ENCODE measurements around the gene DAP.

DAP gene

GRCh38 chr5:10778179-10778910 is 17.3 kb upstream of the DAP start:
- no peak overlapping the region for H3K4me3 ChIP-seq (ENCODE audit: low read depth, low read length)
- no peak for DNase-seq (ENCODE audit: low read depth)
- no peak for TF ChIP-seq CTCF (IDR thresholded peaks at IDR 0.05; ENCODE audit: low read depth, low read length, missing control alignments)

- no peak for DNase-seq (ENCODE audit: low read depth)
- TF ChIP-seq CTCF (IDR thresholded peaks at IDR 0.05; ENCODE audit: low read depth, low read length, missing control alignments): peak; percentile 40
- H3K4me3 ChIP-seq (ENCODE audit: low read depth, low read length): no peak overlapping the region
Observed at GRCh38 chr5:10775646-10776045, 14.6 kb upstream of the DAP start.

- no peak for TF ChIP-seq CTCF (IDR thresholded peaks at IDR 0.05; ENCODE audit: low read depth, low read length, missing control alignments)
- no peak overlapping the region for H3K4me3 ChIP-seq (ENCODE audit: low read depth, low read length)
- no peak for DNase-seq (ENCODE audit: low read depth)
Observed at GRCh38 chr5:10772901-10773585, 12.0 kb upstream of the DAP start.

- TF ChIP-seq CTCF (IDR thresholded peaks at IDR 0.05; ENCODE audit: low read depth, low read length, missing control alignments): no peak
- DNase-seq (ENCODE audit: low read depth): no peak
- H3K4me3 ChIP-seq (ENCODE audit: low read depth, low read length): no peak overlapping the region
Observed at GRCh38 chr5:10768328-10768899, 7.4 kb upstream of the DAP start.

DNA sequence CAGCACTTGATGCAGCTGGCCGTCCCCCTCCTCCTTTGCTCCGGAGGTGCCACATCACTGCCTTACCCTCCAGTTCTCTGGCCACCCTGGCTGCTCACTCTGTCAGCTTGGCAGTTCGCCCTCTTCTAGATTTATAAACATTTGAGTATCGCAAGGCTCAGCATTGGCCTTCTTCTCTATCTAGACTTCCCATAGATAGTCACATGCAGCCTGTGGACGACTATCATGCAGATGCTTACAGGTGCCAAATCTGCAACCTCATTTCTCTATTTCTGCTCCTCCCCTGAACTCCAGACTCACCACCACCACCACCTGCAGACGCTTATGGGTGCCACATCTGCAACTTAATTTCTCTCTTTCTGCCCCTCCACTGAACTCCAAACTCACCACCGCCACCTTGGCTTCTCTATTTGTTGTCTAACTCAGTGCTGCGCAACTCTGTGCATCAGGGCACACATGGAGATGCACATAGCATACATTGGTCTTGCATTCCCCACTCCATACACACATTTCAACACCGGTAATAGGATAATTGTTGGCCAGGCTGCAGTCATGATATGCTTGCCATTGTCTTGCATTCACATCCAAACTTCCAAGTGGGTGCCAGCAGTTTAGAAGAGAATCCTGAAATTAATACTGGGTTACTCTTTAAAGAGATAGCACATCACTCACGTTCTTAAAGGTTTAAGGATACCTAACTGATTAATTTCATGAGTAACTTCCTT is 1.9 kb upstream of the DAP start:
- no peak overlapping the region for H3K4me3 ChIP-seq (ENCODE audit: low read depth, low read length)
- TF ChIP-seq CTCF (IDR thresholded peaks at IDR 0.05; ENCODE audit: low read depth, low read length, missing control alignments): no peak
- DNase-seq (ENCODE audit: low read depth): no peak

GRCh38 chr5:10761933-10762775 is 1.1 kb upstream of the DAP start:
- no peak for TF ChIP-seq CTCF (IDR thresholded peaks at IDR 0.05; ENCODE audit: low read depth, low read length, missing control alignments)
- peak overlapping the region; percentile 74 for H3K4me3 ChIP-seq (ENCODE audit: low read depth, low read length)
- no peak for DNase-seq (ENCODE audit: low read depth)
